OCI-LY1 (cell line): Measurements from ENCODE around the gene GALNT9.

Experiments used
- H2AFZ ChIP-seq: fragments of 200-600 bp; sonication (generic), shearing (Covaris generic); 2 replicates; pipeline ENCODE4 v1.6.0; 2014; ENCODE audit warnings: antibody characterized with exemption, mild to moderate bottlenecking, low read length
- H3F3A ChIP-seq: fragments of 200-600 bp; sonication (generic), shearing (Covaris generic); 2 replicates; pipeline ENCODE4 v1.6.0; 2014; ENCODE audit warnings: mild to moderate bottlenecking, antibody characterized with exemption, low read length, moderate library complexity; ENCODE audit not compliant: insufficient read depth
- H3K27ac ChIP-seq: fragments of 200-600 bp; sonication (generic); 2 replicates; pipeline ENCODE4 v1.5.1; 2014; ENCODE audit warnings: low read length, mixed run types, mild to moderate bottlenecking, low read depth; ENCODE audit not compliant: poor library complexity, severe bottlenecking
- H3K27me3 ChIP-seq: fragments of 200-600 bp; sonication (generic); 2 replicates; pipeline ENCODE4 v1.6.0; 2014; ENCODE audit warnings: antibody characterized with exemption, mild to moderate bottlenecking, low read length, moderate library complexity; ENCODE audit not compliant: insufficient read depth
- H3K36me3 ChIP-seq: fragments of 200-600 bp; sonication (generic); 2 replicates; pipeline ENCODE4 v1.6.1; 2014; ENCODE audit warnings: mild to moderate bottlenecking, antibody characterized with exemption, low read length, moderate library complexity, mixed read lengths; ENCODE audit not compliant: insufficient read depth
- H3K4me1 ChIP-seq: fragments of 200-600 bp; sonication (generic); 2 replicates; pipeline ENCODE4 v1.5.1; 2014; ENCODE audit warnings: mild to moderate bottlenecking, low read length, moderate library complexity; ENCODE audit not compliant: insufficient read depth, severe bottlenecking
- H3K4me2 ChIP-seq: fragments of 200-600 bp; sonication (generic), shearing (Covaris generic); 2 replicates; pipeline ENCODE4 v1.6.1; 2014; ENCODE audit warnings: low read length
- H3K4me3 ChIP-seq: fragments of 200-600 bp; sonication (generic); 2 replicates; pipeline ENCODE4 v1.5.1; 2014; ENCODE audit warnings: low read length, low read depth, mild to moderate bottlenecking, mixed read lengths; ENCODE audit not compliant: poor library complexity, severe bottlenecking
- H3K79me2 ChIP-seq: fragments of 200-600 bp; shearing (Covaris generic); 2 replicates; pipeline ENCODE4 v1.6.1; 2016; ENCODE audit warnings: mixed run types, low read length, mixed read lengths; ENCODE audit not compliant: insufficient read depth
- H3K9ac ChIP-seq: fragments of 200-600 bp; sonication (generic), shearing (Covaris generic); 2 replicates; pipeline ENCODE4 v1.6.1; 2014; ENCODE audit warnings: mild to moderate bottlenecking, low read length, mixed read lengths
- H3K9me2 ChIP-seq: fragments of 200-600 bp; sonication (generic), shearing (Covaris generic); 2 replicates; pipeline ENCODE4 v1.6.1; 2014; ENCODE audit warnings: low read depth, mild to moderate bottlenecking, low read length, mixed read lengths
- H3K9me3 ChIP-seq: fragments of 200-600 bp; shearing (Covaris generic); 2 replicates; pipeline ENCODE4 v1.6.1; 2014; ENCODE audit warnings: low read length, mixed read lengths
- H4K20me1 ChIP-seq: fragments of 200-600 bp; sonication (generic), shearing (Covaris generic); 2 replicates; pipeline ENCODE4 v1.6.0; 2016; ENCODE audit warnings: mild to moderate bottlenecking, low read length; ENCODE audit not compliant: insufficient read depth
- EZH2 ChIP-seq: fragments of 200-600 bp; sonication (generic), shearing (Covaris generic); IDR thresholded peaks from 2 replicates; pipeline ENCODE4 v1.8.0; 2017; ENCODE audit warnings: borderline replicate concordance, mixed run types, mild to moderate bottlenecking, antibody characterized with exemption, low read length, moderate library complexity, mixed read lengths
- TF ChIP-seq, protein P1 (sequence below): fragments of 200-600 bp; sonication (generic), shearing (Covaris generic); IDR thresholded peaks from 2 replicates; pipeline ENCODE4 v1.5.1; 2017; ENCODE audit warnings: mild to moderate bottlenecking, antibody characterized with exemption, low read length, moderate library complexity, mixed read lengths

Gene GALNT9

DNA sequence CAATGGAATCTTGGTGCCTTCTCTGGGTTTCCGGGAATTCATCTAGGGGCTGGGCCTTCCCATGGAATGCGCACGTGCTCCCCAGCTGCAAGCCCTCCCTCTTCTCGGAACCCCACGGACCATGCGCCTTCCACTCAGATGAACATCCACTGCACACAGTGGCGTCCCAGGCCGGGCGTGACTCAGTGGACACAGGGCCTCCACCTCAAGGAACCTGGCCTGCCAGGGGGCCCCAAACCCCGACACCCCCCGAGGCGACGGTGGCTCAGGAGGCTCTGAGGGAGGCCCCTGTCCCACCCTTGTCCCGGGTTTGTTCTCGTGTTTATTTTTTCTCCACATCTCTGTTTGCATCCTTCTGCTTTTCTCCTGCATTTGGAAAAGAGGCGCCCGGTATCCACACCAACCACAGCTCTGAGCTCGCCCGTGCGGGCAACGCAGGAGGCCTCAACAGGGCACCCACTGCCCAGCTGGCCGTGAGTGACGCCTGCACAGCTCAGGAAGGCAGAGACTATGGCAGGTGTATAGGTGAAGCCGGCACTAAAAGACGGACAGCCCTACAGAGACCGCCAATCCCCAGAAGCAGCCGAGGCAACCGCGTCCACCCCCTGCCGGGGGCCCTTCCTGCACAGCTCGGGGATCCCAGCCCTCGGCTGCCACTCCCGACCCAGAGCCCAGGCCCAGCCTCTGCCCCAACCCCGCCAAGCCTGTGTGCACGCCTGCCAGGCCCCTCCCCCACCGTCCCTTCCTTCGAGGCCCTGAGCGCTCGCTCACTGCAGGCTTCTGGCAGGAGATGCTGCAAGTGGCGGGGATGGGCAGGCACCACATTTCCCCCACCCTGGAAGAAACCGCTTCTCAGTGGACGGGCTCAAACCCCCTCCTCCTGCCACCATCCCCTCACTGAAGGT, 23.8 kb upstream of the GALNT9 start:
- H3K9ac ChIP-seq: no peak overlapping the region
- TF ChIP-seq EZH2: no peak
- TF ChIP-seq, protein P1, sequence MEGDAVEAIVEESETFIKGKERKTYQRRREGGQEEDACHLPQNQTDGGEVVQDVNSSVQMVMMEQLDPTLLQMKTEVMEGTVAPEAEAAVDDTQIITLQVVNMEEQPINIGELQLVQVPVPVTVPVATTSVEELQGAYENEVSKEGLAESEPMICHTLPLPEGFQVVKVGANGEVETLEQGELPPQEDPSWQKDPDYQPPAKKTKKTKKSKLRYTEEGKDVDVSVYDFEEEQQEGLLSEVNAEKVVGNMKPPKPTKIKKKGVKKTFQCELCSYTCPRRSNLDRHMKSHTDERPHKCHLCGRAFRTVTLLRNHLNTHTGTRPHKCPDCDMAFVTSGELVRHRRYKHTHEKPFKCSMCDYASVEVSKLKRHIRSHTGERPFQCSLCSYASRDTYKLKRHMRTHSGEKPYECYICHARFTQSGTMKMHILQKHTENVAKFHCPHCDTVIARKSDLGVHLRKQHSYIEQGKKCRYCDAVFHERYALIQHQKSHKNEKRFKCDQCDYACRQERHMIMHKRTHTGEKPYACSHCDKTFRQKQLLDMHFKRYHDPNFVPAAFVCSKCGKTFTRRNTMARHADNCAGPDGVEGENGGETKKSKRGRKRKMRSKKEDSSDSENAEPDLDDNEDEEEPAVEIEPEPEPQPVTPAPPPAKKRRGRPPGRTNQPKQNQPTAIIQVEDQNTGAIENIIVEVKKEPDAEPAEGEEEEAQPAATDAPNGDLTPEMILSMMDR: no peak
- no peaks in the 10 kb centered on the region for H3K36me3 ChIP-seq
- H3K9me2 ChIP-seq: no peaks in the 10 kb centered on the region
- H4K20me1 ChIP-seq: no peaks in the 10 kb centered on the region
- H3K27me3 ChIP-seq: peaks cover 3% of the 10 kb centered on the region; the same call in 1 of the 2 replicates
- no peaks in the 10 kb centered on the region for H3K79me2 ChIP-seq
- H3K27ac ChIP-seq: no peak overlapping the region
- no peak overlapping the region for H3K4me2 ChIP-seq
- no peak overlapping the region for H2AFZ ChIP-seq
- no peaks in the 10 kb centered on the region for H3F3A ChIP-seq
- no peak overlapping the region for H3K4me3 ChIP-seq
- H3K4me1 ChIP-seq: no peaks in the 10 kb centered on the region
- H3K9me3 ChIP-seq: no peaks in the 10 kb centered on the region

GRCh38 chr12:132351751-132352495, 22.5 kb upstream of the GALNT9 start:
- Histone ChIP-seq H3K79me2 (no peaks in the 10 kb centered on the region), H3K9me3 (no peaks in the 10 kb centered on the region), H2AFZ (no peak overlapping the region), H3K27ac (no peak overlapping the region), H3F3A (no peaks in the 10 kb centered on the region), H3K27me3 (peaks cover 3% of the 10 kb centered on the region; the same call in 1 of the 2 replicates), H3K4me3 (no peak overlapping the region), H3K9me2 (no peaks in the 10 kb centered on the region), H3K9ac (no peak overlapping the region), H3K4me2 (no peak overlapping the region), H4K20me1 (no peaks in the 10 kb centered on the region), H3K36me3 (no peaks in the 10 kb centered on the region), H3K4me1 (no peaks in the 10 kb centered on the region)
- TF ChIP-seq, protein P1: no peak
- TF ChIP-seq EZH2: no peak

DNA sequence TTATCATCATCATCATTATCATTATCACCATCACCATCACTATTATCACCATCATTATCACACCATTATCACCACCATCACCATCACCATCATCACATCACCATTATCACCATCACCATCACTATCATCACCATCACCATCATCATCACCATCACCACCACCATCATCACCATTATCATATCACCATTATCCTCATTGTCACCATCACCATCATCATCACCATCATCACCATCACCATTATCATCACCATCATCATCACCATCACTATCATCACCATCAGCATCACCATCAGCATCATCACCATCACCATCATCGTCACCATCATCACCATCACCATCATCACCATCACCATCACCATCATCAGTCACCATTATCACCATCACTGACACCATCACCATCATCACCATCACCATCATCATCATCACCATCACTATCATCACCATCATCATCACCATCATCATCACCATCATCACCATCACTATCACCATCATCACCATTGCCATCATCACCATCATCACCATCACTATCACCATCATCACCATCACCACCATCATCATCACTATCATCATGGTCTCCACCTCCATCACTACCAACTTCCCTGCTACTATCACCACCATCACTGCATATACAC, 20.2 kb upstream of the GALNT9 start:
- Histone ChIP-seq H2AFZ (no peak overlapping the region), H3K36me3 (no peaks in the 10 kb centered on the region), H3K27ac (no peak overlapping the region), H4K20me1 (no peaks in the 10 kb centered on the region), H3K4me1 (no peaks in the 10 kb centered on the region), H3F3A (no peaks in the 10 kb centered on the region), H3K79me2 (no peaks in the 10 kb centered on the region), H3K9me2 (no peaks in the 10 kb centered on the region), H3K4me2 (no peak overlapping the region), H3K9ac (no peak overlapping the region), H3K27me3 (peaks cover 3% of the 10 kb centered on the region; the same call in 1 of the 2 replicates), H3K4me3 (no peak overlapping the region), H3K9me3 (no peaks in the 10 kb centered on the region)
- TF ChIP-seq, protein P1: no peak
- no peak for TF ChIP-seq EZH2
